Suppressor macrophage treated with lipopolysaccharide for 4 hours (primary cell): ENCODE data around the gene OSBP2.
"Not testable (repeated sequence)": the region's sequence is repeated elsewhere in the genome, so short reads cannot be mapped to it uniquely, and the experiment has no call there.

Experiments
- DNase-seq: peaks from one replicate; pipeline ENCODE4 v3.0.0-alpha.2; 2020

OSBP2 gene

GRCh38 chr22:30720263-30720837 lies 25.7 kb downstream of the OSBP2 start:
- DNase-seq = peak; percentile 59

GRCh38 chr22:30721741-30722140 lies 27.1 kb downstream of the OSBP2 start:
- no peak for DNase-seq

- no peak for DNase-seq
Observed at GRCh38 chr22:30728826-30729225, 34.2 kb downstream of the OSBP2 start.

GRCh38 chr22:30731658-30732057 lies 37.0 kb downstream of the OSBP2 start:
- peak; percentile 27 for DNase-seq

- no peak for DNase-seq
Observed at GRCh38 chr22:30732426-30732825, 37.8 kb downstream of the OSBP2 start.

- DNase-seq = peak; percentile 50
Observed at GRCh38 chr22:30733181-30733631, 38.5 kb downstream of the OSBP2 start.

- peak; percentile 26 for DNase-seq
Observed at GRCh38 chr22:30740007-30740406, 45.3 kb downstream of the OSBP2 start.

GRCh38 chr22:30740511-30740910 lies 45.8 kb downstream of the OSBP2 start:
- DNase-seq = not testable (repeated sequence)

- peak; percentile 72 for DNase-seq
Observed at GRCh38 chr22:30742291-30743256, 47.9 kb downstream of the OSBP2 start.

GRCh38 chr22:30743257-30744020 lies 48.8 kb downstream of the OSBP2 start:
- peak; percentile 28 for DNase-seq

- no peak for DNase-seq
Observed at GRCh38 chr22:30744224-30744623, 49.5 kb downstream of the OSBP2 start.

GRCh38 chr22:30747493-30747892 lies 52.8 kb downstream of the OSBP2 start:
- no peak for DNase-seq

- DNase-seq = no peak
Observed at GRCh38 chr22:30749272-30749671, 54.6 kb downstream of the OSBP2 start.

GRCh38 chr22:30749849-30750248 lies 55.2 kb downstream of the OSBP2 start:
- no peak for DNase-seq

- no peak for DNase-seq
Observed at GRCh38 chr22:30751529-30751928, 56.9 kb downstream of the OSBP2 start.

GRCh38 chr22:30752771-30753170 lies 58.1 kb downstream of the OSBP2 start:
- no peak for DNase-seq

- DNase-seq = no peak
Observed at GRCh38 chr22:30753701-30754100, 59.0 kb downstream of the OSBP2 start.

GRCh38 chr22:30754521-30754920 lies 59.8 kb downstream of the OSBP2 start:
- no peak for DNase-seq

GRCh38 chr22:30754971-30755758 lies 60.5 kb downstream of the OSBP2 start:
- peak; percentile 79 for DNase-seq

GRCh38 chr22:30755759-30756124 lies 61.1 kb downstream of the OSBP2 start:
- no peak for DNase-seq

GRCh38 chr22:30763815-30764673 lies 69.4 kb downstream of the OSBP2 start:
- peak; percentile 74 for DNase-seq

- DNase-seq = no peak
Observed at GRCh38 chr22:30767661-30768060, 73.0 kb downstream of the OSBP2 start.
